RCC 7860 (cell line): ENCODE data around the gene FEM1C.
A peak's percentile ranks its signal among the peaks of the same experiment; 100 is the strongest.

Experiments
- DNase-seq: peaks from one replicate; pipeline ENCODE4 v3.0.0-alpha.2; 2015; ENCODE audit warnings: low spot score
- FAIRE-seq: peaks from 2 replicates; lab custom pipeline; 2012; peaks lifted over from hg19 to GRCh38; lab: Jason Lieb, UNC

Gene FEM1C, protein sequence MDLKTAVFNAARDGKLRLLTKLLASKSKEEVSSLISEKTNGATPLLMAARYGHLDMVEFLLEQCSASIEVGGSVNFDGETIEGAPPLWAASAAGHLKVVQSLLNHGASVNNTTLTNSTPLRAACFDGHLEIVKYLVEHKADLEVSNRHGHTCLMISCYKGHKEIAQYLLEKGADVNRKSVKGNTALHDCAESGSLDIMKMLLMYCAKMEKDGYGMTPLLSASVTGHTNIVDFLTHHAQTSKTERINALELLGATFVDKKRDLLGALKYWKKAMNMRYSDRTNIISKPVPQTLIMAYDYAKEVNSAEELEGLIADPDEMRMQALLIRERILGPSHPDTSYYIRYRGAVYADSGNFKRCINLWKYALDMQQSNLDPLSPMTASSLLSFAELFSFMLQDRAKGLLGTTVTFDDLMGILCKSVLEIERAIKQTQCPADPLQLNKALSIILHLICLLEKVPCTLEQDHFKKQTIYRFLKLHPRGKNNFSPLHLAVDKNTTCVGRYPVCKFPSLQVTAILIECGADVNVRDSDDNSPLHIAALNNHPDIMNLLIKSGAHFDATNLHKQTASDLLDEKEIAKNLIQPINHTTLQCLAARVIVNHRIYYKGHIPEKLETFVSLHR

DNA sequence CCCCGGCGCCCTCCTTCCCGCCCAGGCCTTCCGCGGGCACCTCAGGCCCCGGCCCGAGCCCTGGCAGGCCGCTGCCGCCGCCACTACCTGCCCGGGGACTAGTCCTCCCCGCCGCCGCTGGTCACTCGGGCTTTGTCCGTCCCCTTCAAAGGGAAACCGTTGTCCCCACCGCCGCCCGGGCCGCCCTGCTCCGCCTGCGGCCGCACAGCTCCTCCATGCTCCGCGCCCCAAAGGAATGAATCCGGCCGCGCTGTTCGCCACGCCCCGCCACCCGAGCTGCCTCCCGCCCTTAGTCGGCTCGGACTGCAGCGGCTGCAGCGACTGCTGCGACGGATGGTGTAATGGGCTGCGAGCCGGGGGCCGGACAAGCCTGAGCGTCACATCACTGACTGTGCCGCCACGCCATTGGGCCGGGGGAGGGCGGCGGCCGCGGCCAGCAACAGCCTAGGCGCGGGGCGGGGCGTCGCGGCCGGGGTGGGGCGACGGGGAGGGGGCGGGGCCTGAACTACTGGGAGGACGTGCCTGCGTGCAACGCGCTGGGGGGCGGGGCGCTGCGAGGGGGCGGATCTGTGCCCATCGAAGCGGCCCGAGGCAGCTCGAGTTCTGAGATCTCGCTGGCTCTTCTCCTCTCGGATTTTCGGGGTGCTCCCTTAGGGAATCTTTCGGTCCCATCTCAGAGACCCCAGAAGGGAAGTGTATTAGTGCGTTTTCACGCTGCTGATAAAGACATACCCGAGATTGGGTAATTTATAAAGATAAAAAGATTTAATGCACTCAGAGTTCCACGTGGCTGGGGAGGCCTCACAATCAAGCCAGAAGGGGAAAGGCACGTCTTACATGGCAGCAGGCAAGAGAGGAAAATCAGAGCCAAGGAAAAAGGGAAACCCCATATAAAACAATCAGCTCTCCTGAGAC, at the start of gene FEM1C:
Gene FEM1C, minus strand, starts transcription at position 340 of the 915 bp plus-strand sequence. CDS start 1,282 bp downstream, outside the sequence.
- DNase-seq (peak; percentile 95), FAIRE-seq (no peak)

- FAIRE-seq (no peak), DNase-seq (no peak)
Observed at GRCh38 chr5:115589043-115589442, 44.5 kb upstream of the FEM1C start.

DNA sequence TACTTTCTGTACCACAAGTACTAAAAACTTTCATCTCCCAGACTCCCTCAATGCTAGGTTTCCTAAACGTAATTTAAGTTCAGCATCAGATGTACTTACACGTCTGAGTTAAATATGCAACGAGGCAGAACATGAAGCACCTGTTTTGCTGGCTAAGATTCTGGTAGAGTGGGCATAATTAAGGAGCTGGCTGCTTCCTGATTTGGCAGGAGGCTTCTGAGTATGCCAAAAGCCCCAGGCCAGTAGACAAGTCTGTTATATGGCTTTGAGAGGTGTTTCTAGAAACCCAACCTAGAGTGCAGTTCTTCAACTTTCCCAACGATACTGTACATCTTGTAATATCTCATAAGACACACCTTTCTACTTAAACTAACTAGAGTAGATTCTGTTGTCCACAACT, 44.1 kb upstream of the FEM1C start:
- no peak for DNase-seq
- no peak for FAIRE-seq

GRCh38 chr5:115586525-115587146, 42.1 kb upstream of the FEM1C start:
- FAIRE-seq (peak; percentile 79), DNase-seq (peak; percentile 34)

DNA sequence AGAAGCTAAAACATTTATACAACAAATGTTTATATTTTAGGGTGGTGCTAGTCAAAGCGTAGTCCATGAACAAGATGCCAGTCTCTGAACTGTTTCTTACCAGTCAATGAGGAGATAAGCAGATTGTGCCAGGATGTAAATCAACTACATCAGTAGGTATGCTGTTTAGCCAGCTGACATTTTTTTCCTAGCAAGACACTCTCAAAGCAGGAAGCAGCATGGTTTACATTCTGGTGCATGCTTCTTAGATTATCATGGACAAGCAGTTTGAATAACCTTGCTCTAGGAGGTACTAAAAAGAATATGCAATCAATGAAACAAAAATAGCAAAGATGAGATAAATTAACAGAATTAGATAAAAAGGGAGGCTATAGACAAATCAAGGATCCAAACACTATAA, 40.7 kb upstream of the FEM1C start:
- no peak for FAIRE-seq

DNA sequence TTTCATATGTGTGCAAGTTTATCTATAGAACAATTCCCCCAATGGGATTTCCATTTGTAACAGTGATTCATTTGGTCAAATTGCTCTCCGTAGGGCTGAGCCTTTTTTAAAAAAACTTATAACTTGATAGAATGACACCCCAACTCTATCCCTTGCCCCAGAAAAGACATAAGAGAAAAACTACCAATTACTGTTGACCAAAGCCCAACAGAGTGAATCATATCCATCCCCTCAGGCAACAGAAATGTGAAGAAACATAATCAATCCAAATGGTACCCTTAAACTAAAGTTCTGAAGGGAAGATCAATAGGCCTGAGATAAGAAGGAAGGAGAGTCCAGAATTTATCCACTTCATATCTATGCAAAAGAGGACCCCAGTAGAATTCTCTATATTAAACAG, 39.9 kb upstream of the FEM1C start:
- DNase-seq (no peak), FAIRE-seq (no peak)

More for the DNA sequence above, 40.7 kb upstream of the FEM1C start:
- no peak for DNase-seq

- peak; percentile 72 for DNase-seq
- FAIRE-seq: peak; percentile 76
Observed at GRCh38 chr5:115583474-115583873, 38.9 kb upstream of the FEM1C start.

DNA sequence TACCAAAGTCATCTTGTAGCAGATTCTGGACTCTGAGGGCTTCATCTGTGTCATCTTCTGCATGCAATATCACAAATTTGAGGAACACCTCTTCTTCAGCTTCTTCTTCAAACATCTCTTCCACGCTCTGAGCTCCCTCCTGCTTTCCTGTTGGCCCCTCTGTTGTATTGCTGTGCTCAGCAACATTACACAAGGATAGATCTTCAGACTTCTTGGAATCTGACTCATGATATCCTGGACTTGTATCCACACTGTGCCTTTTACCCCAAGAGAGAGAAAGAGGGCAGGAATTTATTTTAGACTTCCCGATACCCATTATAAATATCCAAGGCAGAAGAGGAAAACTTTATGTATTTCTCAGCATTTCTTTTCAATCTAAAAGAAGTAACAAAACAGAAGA, 36.4 kb upstream of the FEM1C start:
- DNase-seq: no peak
- no peak for FAIRE-seq

GRCh38 chr5:115579747-115580173, 35.2 kb upstream of the FEM1C start:
- FAIRE-seq: no peak

GRCh38 chr5:115579216-115579615, 34.6 kb upstream of the FEM1C start:
- FAIRE-seq: no peak
- no peak for DNase-seq

More at GRCh38 chr5:115579747-115580173, 35.2 kb upstream of the FEM1C start:
- no peak for DNase-seq

GRCh38 chr5:115578657-115579056, 34.1 kb upstream of the FEM1C start:
- DNase-seq (no peak), FAIRE-seq (no peak)

DNA sequence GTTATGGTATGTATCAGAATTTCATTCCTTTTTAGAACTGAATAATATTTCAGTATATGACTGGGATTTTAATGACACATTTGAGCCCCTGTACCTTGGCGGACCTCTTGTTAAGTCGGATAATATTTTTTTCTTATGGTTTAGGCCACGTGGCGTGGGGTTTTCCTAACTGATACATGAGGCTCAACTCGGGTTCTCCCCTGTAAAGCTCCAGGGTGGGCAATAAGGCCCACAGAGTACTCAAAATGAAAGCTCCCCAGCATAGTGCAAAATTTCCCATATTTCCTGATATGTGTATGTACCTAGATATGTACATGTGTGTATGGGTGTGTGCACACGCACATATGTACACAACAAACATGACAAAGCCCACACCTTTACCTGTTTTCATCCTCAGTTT, 33.2 kb upstream of the FEM1C start:
- DNase-seq (no peak), FAIRE-seq (no peak)

DNA sequence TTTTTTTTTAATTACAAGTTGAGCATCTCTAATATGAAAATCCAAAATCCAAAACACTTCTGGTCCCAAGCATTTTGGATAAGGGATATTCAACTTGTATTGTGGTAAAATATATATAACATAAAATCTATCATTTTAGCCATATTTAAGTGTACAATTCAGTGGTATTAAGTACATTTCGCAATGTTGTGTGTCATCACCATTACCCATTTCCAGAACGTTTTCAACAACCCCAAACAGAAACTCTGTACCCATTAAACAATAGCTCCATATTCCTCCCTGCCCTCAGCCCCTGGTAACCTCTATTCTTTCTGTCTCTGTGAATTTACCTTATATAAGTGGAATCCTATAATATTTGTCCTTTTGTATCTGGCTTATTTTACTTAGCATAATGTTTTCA, 32.8 kb upstream of the FEM1C start:
- FAIRE-seq (no peak), DNase-seq (no peak)

- DNase-seq (peak; percentile 53), FAIRE-seq (no peak)
Observed at GRCh38 chr5:115575167-115576070, 30.8 kb upstream of the FEM1C start.

DNA sequence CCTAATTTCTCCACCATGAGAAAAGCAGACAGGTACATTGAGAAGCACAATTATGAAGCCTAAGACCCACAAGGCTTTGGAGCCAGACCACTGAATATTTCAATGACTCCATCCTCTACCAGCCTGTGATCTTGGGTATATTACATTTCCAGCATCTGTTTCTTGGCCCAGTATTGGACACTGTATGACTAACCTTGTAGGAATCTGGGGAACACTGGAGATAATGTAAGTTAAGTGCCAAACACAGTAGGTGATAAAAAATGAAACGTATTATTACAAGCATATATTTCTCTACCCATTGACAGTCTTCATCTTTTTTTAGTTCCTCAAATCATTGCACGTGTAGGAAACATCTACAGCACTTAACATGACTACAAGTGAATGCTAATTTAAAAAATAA, 28.6 kb upstream of the FEM1C start:
- DNase-seq (peak; percentile 51), FAIRE-seq (no peak)

GRCh38 chr5:115571441-115571878, 26.9 kb upstream of the FEM1C start:
- FAIRE-seq (no peak), DNase-seq (no peak)

DNA sequence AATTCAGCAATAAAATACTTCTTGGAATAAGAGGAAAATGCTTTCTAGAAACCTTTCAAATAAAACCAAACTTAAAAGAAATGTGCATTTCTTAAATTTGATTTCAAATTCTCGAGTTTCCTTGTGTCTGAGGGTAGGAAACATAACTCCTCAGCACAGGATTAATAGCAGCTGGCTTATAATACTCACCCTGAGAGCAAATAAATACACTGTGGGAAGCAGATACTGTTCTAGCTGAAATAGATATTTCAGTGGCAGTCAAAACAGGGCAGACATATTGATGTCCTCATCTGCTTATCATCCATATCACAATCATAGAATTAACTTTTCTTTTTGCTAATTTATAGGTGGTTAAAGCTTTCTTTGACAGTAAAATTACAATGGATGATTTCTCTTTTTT, 24.1 kb upstream of the FEM1C start:
- no peak for FAIRE-seq
- DNase-seq: no peak

DNA sequence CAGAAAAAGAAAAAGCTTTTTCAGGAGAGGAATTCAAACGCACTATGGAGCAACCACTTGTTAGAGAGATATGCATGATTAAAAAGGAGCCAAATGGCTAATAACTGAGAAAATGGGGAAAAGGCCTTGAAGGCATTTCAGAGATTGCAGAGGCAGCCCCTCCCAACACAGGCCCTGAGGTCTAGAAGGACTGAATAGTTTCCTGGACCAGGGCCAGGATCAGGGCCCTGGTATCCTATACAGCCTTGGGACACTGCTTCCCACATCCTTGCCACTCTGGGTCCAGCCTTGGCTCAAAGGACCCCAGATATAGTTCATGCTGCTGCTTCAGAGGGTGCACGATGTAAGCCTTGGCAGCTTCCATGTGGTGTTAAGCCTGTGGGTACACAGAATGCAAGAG, 20.7 kb upstream of the FEM1C start:
- DNase-seq (no peak), FAIRE-seq (no peak)

- FAIRE-seq (no peak), DNase-seq (no peak)
Observed at GRCh38 chr5:115561176-115561575, 16.6 kb upstream of the FEM1C start.

DNA sequence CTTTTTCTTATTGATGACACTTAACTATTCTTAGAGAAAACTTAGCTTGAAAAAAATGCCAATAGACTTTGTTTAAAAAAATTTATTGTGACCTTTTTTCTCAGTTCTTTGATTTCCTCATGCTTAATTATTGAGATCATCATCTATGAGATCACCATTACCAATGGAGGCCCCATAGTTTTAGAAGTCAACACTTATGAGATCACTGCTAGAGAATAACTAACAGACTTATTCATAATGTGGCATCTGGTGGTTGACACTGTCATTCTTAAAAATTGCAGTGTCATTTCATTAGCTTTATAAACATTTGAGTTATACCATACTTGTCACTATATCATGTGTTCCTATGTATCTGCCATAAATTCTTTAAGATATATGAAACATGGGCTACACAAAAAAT, 14.9 kb upstream of the FEM1C start:
- FAIRE-seq (peak; percentile 73), DNase-seq (peak; percentile 89)
